Activated naive CD4-positive, alpha-beta T cell treated with anti-CD3 and anti-CD28 coated beads, Interleukin-2, amount 50 U/mL, for 24 hours (primary cell): ENCODE measurements around the gene NIN.
"Not testable (repeated sequence)": the region's sequence is repeated elsewhere in the genome, so short reads cannot be mapped to it uniquely, and the experiment has no call there.

Source experiments
- H3K27ac Mint-ChIP-seq: one replicate; pipeline ENCODE4 v1.8.0; 2021; ENCODE audit warnings: mild to moderate bottlenecking, mixed read lengths
- H3K27me3 Mint-ChIP-seq: one replicate; pipeline ENCODE4 v1.8.0; 2021; ENCODE audit warnings: mixed read lengths
- H3K36me3 Mint-ChIP-seq: one replicate; pipeline ENCODE4 v1.8.0; 2021; ENCODE audit warnings: mixed read lengths
- H3K4me1 Mint-ChIP-seq: one replicate; pipeline ENCODE4 v1.8.0; 2021; ENCODE audit warnings: mixed read lengths
- H3K4me3 Mint-ChIP-seq: one replicate; pipeline ENCODE4 v1.8.0; 2021; ENCODE audit warnings: mild to moderate bottlenecking, mixed read lengths
- H3K9me3 Mint-ChIP-seq: one replicate; pipeline ENCODE4 v1.8.0; 2021; ENCODE audit warnings: mixed read lengths

The NIN gene

DNA sequence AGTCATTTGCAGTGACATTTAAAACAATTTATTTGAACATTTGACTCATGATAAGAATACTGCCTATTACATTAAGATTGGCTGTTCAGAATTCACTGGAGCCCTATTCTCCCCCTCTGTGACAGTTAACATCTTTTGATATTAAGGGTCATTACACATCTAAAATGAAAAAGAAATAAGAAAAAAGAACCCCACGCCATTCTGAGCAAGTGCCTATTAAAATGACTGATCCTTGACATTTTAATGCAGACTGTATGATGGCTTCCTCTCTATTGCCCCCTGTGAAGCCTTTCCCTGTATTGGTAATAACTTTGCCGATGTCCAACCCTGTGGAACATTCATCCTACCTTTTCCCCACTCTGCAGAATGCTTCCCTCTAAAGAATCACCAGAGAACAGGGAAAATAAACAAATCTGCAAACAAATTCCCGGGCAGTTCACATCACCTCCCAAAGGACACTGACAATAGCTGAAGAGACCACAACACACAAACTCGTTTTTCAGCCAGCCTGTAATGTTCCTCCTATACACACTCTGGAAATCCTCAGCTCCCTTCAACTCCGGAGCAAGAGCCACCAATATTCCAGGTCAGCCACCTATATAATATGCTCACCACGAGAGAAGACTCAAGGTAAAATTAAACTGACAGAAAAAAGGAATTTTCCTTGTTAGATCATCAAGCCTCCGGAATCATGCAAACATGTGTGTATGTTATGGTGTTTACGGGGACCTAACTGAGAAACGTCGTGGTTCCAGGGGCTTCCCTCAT, 2.1 kb downstream of the NIN start:
- peaks cover 80% of the 10 kb centered on the region for H3K4me1 Mint-ChIP-seq
- peak overlapping the region; percentile 88 for H3K27ac Mint-ChIP-seq
- no peaks in the 10 kb centered on the region for H3K9me3 Mint-ChIP-seq
- H3K36me3 Mint-ChIP-seq: peaks cover 6% of the 10 kb centered on the region
- no peaks in the 10 kb centered on the region for H3K27me3 Mint-ChIP-seq
- peak overlapping the region; percentile 98 for H3K4me3 Mint-ChIP-seq

GRCh38 chr14:50826681-50827080, 4.3 kb downstream of the NIN start:
- peaks cover 84% of the 10 kb centered on the region for H3K4me1 Mint-ChIP-seq
- H3K9me3 Mint-ChIP-seq: no peaks in the 10 kb centered on the region
- H3K36me3 Mint-ChIP-seq: peaks cover 6% of the 10 kb centered on the region
- peak overlapping the region; percentile 95 for H3K27ac Mint-ChIP-seq
- no peak overlapping the region for H3K4me3 Mint-ChIP-seq
- H3K27me3 Mint-ChIP-seq: no peaks in the 10 kb centered on the region

DNA sequence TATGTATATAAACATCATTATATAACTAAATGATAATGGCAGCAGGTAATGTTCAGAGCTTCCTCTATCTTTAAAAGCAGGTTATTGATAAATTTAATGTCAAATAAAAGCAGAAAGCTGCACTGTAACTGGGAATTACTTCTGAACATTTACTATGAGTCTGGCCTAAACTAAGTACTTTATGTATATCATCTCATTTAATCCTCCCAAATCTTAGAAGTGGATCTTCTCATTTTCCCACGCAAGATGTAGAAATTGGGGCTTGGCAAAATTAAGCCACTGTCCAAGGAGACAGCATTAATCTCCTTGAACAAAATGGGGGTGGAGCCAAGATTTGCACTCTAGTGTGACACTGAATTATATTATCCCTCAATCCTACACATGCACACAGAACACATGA, 5.7 kb downstream of the NIN start:
- Mint-ChIP-seq H3K36me3 (peaks cover 8% of the 10 kb centered on the region), H3K9me3 (no peaks in the 10 kb centered on the region), H3K27me3 (no peaks in the 10 kb centered on the region), H3K27ac (peak overlapping the region; percentile 13), H3K4me3 (no peak overlapping the region), H3K4me1 (peaks cover 94% of the 10 kb centered on the region)

- Mint-ChIP-seq H3K27me3 (no peaks in the 10 kb centered on the region), H3K27ac (peak overlapping the region; percentile 97), H3K36me3 (peaks cover 15% of the 10 kb centered on the region)
Measured at GRCh38 chr14:50823762-50824636, 7.0 kb downstream of the NIN start.

DNA sequence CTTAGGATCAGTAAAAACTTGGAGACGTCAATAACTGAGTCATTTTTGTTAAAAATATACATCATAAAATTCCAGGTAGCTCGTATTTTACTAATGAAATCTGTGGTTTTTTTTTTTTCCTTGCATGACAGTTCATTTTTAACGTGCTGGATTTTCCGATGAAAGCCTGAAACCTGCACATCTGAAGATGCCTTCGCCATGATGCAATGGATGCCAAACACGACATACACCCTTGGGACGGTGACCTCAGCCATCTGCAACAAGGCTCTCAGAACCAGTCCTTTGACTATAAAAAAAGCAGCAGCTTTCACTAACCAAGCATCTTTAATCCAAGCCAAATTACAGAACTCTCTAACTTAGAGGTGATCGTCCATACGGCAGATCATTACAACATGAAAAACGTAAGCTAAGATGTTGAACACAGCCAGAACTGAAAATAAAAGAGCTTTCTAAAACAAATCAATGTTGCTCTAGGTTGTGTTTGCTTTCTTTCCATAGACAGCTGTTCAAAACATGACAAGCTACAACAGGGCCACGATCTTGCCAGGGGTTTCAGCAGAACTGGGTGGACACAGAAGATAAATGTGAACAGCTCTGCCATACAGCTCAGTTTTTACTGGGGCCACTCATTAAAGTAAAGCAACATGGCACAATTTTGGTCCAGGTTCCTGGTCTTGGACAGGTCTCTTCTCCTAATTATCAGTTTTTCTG, 7.8 kb downstream of the NIN start:
- H3K4me3 Mint-ChIP-seq: peak overlapping the region; percentile 84
- H3K9me3 Mint-ChIP-seq: no peaks in the 10 kb centered on the region
- peak overlapping the region; percentile 97 for H3K27ac Mint-ChIP-seq
- no peaks in the 10 kb centered on the region for H3K27me3 Mint-ChIP-seq
- peaks cover 16% of the 10 kb centered on the region for H3K36me3 Mint-ChIP-seq
- peaks cover 95% of the 10 kb centered on the region for H3K4me1 Mint-ChIP-seq

More at GRCh38 chr14:50823762-50824636, 7.0 kb downstream of the NIN start:
- Mint-ChIP-seq H3K4me3 (peak overlapping the region; percentile 84), H3K9me3 (no peaks in the 10 kb centered on the region), H3K4me1 (peaks cover 97% of the 10 kb centered on the region)

DNA sequence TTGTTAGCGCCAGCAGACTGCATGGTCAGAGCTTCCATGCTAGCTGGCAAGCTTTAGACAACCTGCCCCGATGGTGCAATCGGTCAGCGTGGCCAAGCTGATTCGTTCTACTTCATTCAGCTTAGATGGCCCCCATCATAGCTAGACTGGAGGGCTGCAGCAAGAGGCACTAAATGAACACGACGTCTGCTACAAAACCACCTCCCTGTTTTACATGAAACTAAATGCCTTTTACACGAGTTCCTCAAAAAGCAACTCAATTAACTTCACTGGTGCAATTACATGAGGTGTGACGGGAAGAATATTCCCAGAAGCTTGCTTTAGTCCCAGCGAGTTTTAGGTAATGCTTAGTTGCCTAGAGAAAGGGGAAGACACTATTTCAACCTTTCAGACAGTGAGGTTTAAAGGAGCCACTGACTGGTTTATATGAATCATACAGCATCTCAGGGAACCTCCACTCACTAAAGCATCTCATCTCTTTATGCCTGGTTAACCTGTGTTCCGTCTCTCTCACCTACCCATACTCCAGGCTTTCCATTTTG, 8.4 kb downstream of the NIN start:
- H3K36me3 Mint-ChIP-seq: peaks cover 16% of the 10 kb centered on the region
- peak overlapping the region; percentile 84 for H3K4me3 Mint-ChIP-seq

DNA sequence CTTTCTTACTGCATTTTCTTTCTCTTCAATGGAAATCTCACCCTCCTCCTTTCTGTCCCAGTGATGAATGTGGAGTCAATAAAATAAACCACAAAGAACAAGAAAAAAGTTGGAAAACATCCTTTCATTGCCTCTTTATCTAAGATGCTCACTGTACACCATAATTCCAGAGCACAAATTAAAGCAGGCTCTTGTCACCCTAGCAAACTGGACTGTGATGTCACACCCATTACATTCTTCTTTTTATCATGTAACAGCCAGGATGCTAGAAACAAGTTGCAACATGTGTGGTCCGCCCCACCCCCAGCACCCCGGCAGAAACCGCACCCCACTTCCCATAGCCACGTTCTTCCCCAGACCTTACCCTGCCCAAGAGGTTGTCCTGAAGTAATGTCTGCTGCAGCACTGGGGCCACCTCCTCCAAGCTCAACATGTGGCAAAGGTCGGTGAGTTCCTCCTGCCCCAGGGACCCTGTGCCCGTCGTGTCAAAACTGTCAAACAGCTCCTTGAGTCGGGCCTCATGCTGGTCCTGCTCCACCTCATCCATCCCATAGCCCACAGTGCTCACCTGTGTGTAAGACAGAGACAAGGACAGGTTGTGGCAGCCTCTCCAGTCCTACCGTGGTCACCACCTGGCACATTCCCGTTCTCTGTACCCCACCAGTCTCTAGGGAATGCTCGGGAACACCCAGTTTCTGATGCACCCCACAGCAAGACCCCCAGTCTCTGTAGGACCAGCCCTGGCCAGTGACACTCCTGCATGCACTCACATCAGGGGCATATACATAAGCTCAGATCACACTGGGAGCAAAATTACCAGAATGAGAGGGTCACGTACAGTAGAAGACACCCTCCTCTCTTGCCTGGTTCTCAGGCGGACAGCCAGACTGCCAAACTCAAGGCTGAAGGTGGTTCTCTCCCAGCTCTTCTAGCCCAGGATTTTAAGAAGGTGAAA, 9.2 kb downstream of the NIN start:
- Mint-ChIP-seq H3K9me3 (no peaks in the 10 kb centered on the region), H3K4me3 (peak overlapping the region; percentile 84), H3K27ac (peak overlapping the region; percentile 97), H3K36me3 (peaks cover 14% of the 10 kb centered on the region), H3K4me1 (peaks cover 88% of the 10 kb centered on the region), H3K27me3 (no peaks in the 10 kb centered on the region)

More for the DNA sequence above, 8.4 kb downstream of the NIN start:
- H3K4me1 Mint-ChIP-seq: peaks cover 90% of the 10 kb centered on the region
- H3K27ac Mint-ChIP-seq: peak overlapping the region; percentile 97
- H3K9me3 Mint-ChIP-seq: no peaks in the 10 kb centered on the region
- H3K27me3 Mint-ChIP-seq: no peaks in the 10 kb centered on the region

DNA sequence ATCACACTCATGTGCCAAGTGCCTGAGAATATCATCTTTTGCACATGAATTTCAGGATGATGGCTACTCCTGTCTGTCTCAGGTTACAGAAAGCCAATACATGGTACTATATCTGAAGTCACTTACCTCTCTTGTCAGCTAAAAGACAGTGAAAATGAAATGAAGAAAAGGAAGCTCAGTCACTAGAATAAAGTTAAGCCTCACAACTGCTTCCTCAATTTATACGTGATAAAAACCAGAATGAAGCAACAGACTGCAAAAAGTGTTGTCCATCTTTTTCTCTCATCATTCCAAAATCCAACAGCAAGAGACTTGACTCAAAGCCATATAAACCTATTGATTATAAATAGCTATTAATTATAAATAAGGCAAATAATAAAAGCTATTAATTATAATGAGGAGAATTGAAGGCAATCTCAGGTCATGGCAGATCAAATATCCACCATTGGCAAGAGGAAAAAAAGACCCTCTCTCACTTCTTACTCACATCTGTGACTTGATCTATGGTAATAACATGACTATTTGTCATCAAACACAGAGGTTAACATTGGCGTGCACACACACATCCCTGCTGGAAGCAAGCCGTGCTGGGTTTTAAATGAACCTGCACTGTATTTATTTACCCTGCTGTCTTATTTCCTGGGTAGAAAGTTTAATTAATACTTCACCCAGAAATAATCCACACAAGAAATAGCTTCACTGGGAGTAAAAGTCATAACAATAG, 10.0 kb downstream of the NIN start:
- Mint-ChIP-seq H3K27me3 (no peaks in the 10 kb centered on the region), H3K9me3 (no peaks in the 10 kb centered on the region), H3K27ac (peak overlapping the region; percentile 97), H3K4me3 (peak overlapping the region; percentile 84), H3K36me3 (peaks cover 13% of the 10 kb centered on the region), H3K4me1 (peaks cover 88% of the 10 kb centered on the region)

DNA sequence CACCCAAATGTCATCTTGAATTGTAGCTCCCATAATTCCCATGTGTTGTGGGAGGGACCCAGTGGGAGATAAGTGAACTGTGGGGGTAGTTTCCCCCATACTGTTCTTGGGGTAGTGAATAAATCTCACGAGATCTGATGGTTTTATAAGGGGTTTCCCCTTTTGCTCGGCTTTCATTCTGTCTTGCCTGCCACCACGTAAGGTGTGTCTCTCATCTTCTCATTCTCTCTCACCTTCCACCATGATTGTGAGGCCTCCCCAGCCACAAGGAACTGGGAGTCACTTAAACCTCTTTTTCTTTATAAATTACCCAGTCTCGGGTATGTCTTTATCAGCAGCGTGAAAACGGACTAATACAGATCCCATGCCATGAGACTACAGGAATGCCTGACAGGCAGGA, 11.7 kb downstream of the NIN start:
- H3K27me3 Mint-ChIP-seq, H3K9me3 Mint-ChIP-seq: not testable (repeated sequence)
- Mint-ChIP-seq H3K4me1 (peaks cover 86% of the 10 kb centered on the region), H3K27ac (peak overlapping the region; percentile 61), H3K4me3 (peak overlapping the region; percentile 23), H3K36me3 (peaks cover 24% of the 10 kb centered on the region)

- no peaks in the 10 kb centered on the region for H3K9me3 Mint-ChIP-seq
- H3K27me3 Mint-ChIP-seq: no peaks in the 10 kb centered on the region
- peaks cover 23% of the 10 kb centered on the region for H3K36me3 Mint-ChIP-seq
- H3K4me3 Mint-ChIP-seq: no peak overlapping the region
- H3K27ac Mint-ChIP-seq: peak overlapping the region; percentile 71
- H3K4me1 Mint-ChIP-seq: peaks cover 81% of the 10 kb centered on the region
Measured at GRCh38 chr14:50816395-50817047, 14.4 kb downstream of the NIN start.

- not testable (repeated sequence) for H3K9me3 Mint-ChIP-seq, H3K27me3 Mint-ChIP-seq, H3K4me3 Mint-ChIP-seq
- Mint-ChIP-seq H3K36me3 (peaks cover 22% of the 10 kb centered on the region), H3K27ac (peak overlapping the region; percentile 84), H3K4me1 (peaks cover 71% of the 10 kb centered on the region)
Measured at GRCh38 chr14:50815526-50815925, 15.4 kb downstream of the NIN start.

GRCh38 chr14:50815058-50815457, 15.9 kb downstream of the NIN start:
- H3K9me3 Mint-ChIP-seq, H3K27me3 Mint-ChIP-seq: not testable (repeated sequence)
- Mint-ChIP-seq H3K27ac (peak overlapping the region; percentile 84), H3K4me3 (peak overlapping the region; percentile 1), H3K4me1 (peaks cover 67% of the 10 kb centered on the region), H3K36me3 (peaks cover 21% of the 10 kb centered on the region)

GRCh38 chr14:50814161-50814560, 16.8 kb downstream of the NIN start:
- no peaks in the 10 kb centered on the region for H3K27me3 Mint-ChIP-seq
- peak overlapping the region; percentile 84 for H3K27ac Mint-ChIP-seq
- H3K9me3 Mint-ChIP-seq: no peaks in the 10 kb centered on the region
- peaks cover 16% of the 10 kb centered on the region for H3K36me3 Mint-ChIP-seq
- peak overlapping the region; percentile 41 for H3K4me3 Mint-ChIP-seq
- peaks cover 64% of the 10 kb centered on the region for H3K4me1 Mint-ChIP-seq

DNA sequence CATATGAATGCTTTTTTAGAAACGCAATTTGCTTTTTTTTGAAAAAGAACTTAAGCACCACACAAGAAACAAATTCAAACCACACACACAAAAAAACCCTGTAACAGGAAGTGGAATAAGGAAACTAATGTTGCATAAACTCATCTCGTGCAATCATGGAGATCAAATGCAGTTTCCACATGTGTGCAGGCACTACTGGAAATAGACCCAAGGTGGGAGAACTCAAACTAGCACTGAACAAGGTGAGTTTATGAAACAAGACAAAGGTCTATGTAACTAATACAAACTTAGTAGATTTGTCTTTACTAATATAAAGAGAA, 17.5 kb downstream of the NIN start:
- Mint-ChIP-seq H3K36me3 (peaks cover 13% of the 10 kb centered on the region), H3K4me3 (peak overlapping the region; percentile 87), H3K4me1 (peaks cover 65% of the 10 kb centered on the region), H3K27ac (peak overlapping the region; percentile 98), H3K27me3 (no peaks in the 10 kb centered on the region), H3K9me3 (no peaks in the 10 kb centered on the region)
